ENCODE measurements around the gene MAGEH1.
"Not testable (repeated sequence)": the region's sequence is repeated elsewhere in the genome, so short reads cannot be mapped to it uniquely, and the experiment has no call there.

Gene MAGEH1, protein sequence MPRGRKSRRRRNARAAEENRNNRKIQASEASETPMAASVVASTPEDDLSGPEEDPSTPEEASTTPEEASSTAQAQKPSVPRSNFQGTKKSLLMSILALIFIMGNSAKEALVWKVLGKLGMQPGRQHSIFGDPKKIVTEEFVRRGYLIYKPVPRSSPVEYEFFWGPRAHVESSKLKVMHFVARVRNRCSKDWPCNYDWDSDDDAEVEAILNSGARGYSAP

DNA sequence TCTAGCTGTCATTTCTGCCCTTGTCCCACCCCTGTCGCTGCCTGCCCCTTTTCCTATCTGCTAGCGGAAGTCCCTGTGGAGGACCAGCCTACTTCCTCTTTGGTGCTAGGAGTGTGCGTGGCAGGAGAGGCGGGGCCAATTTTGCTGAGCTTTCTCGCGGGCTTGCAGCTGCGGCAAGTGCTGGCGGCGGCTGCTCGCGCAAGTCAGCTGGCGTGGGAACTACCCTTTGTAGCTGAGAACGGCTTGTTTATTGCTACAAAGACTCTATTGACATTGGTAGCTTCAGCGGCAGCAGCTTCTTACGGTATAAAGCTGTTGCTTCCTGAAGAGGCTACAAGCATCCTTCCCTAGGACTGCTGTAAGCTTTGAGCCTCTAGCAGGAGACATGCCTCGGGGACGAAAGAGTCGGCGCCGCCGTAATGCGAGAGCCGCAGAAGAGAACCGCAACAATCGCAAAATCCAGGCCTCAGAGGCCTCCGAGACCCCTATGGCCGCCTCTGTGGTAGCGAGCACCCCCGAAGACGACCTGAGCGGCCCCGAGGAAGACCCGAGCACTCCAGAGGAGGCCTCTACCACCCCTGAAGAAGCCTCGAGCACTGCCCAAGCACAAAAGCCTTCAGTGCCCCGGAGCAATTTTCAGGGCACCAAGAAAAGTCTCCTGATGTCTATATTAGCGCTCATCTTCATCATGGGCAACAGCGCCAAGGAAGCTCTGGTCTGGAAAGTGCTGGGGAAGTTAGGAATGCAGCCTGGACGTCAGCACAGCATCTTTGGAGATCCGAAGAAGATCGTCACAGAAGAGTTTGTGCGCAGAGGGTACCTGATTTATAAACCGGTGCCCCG lies at the start of gene MAGEH1:
MAGEH1 (plus strand) TSS at position 138 of the 843 bp plus-strand sequence; CDS start at position 386, 248 bp downstream.
- peak; percentile 48 for DNase-seq

- DNase-seq = not testable (repeated sequence)
These were observed 24.8 kb upstream of the MAGEH1 start for GRCh38 chrX:55427079-55427478.

DNA sequence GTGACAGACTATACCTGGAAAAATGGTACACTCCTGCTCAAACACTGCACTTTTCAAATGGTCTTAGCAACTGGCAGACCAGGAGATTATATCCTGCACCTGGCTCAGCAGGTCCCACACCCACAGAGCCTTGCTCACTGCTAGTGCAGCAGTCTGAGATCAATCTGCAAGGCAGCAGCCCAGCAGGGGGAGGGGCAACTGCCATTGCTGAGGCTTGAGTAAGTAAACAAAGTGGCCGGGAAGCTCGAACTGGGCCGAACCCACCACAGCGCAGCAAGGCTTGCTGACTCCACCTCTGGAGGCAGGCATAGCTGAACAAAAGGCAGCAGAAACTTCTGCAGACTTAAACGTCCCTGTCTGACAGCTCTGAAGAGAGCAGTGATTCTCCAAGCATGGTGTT lies 8.5 kb upstream of the MAGEH1 start:
- DNase-seq = not testable (repeated sequence)

DNA sequence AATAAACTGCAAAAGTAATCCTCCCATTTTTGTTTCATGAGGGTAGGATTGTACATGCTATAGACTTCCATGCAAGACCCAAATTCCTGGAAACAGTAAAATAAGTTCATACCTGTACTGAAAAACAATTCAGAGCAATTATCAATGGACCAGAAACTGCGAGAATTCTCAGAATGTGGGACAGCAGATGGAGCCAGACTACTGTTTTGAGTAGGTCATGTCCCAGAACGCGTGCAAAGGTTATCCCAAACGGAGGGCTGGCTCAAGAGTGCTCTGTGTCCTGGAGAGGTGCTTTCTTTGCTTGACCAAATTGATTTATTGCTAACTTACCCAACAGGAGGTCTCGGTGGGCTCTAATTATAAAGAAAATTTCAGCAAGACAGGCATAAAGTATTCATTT lies 1.7 kb upstream of the MAGEH1 start:
- no peak for DNase-seq

GRCh38 chrX:55451141-55451540 lies 786 bp upstream of the MAGEH1 start:
- no peak for DNase-seq

GRCh38 chrX:55451626-55451989 lies 319 bp upstream of the MAGEH1 start:
- DNase-seq = no peak

DNA sequence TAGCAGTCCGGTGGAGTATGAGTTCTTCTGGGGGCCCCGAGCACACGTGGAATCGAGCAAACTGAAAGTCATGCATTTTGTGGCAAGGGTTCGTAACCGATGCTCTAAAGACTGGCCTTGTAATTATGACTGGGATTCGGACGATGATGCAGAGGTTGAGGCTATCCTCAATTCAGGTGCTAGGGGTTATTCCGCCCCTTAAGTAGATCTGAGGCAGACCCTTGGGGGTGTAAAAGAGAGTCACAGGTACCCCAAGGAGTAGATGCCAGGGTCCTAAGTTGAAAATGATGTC lies 852 bp downstream of the MAGEH1 start:
- no peak for DNase-seq

DNA sequence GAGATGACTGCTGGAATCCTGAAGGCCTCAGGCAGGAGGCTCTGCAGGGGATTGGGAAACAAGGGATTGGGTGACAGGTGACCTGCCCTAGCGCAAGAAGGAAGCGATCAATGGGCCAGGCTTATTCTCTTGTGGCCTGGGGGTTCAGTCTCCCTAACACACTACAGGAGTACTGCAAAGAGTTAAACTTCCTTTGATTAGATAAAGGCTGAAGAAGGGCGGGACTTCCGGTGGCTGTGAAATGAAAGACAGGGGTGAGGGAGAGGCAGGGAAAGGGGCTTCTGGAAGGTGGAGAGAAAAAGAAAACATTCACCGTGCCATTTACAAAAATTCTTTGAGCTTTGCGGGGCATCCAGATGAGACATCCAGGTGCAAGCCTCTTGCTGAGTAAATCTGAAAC lies 3.8 kb downstream of the MAGEH1 start:
- not testable (repeated sequence) for DNase-seq

DNA sequence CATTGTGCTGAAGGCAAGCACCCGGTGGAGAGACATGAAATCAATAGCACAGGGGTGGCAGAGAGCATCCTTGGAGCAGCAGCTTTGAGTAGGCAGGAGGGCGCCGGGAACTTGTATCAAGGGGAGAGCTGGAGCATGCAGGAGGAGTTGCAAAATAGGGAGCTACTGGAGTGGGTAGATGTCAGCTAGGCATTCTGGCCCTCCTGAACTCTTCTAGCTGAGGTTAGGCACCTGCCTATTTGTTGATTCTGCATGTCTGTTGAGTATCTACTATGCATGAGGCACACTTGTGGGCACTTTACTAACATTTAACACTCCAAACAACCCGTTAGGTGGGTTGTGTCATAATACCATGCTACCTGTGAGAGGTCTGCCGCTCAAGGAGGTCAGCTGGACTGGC lies 7.5 kb downstream of the MAGEH1 start:
- not testable (repeated sequence) for DNase-seq

DNA sequence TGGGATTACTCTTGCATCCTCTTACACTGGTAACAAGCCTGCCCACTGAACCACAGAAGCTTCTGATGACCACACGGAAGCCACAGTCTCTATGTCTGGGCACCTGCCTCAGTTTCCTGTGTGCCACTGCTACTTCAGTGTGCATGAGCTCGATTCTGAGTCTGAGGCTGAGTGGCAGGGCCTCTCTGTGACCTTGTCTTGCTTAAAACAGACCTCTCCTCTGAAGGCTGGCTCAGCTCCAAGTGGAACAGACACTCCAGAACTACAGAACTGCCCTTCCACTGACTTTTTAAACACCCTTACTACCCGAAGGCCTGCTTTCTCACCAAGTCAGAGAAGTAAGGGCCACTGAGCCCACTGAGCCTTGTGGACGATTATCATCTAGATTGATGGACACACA lies 8.0 kb downstream of the MAGEH1 start:
- not testable (repeated sequence) for DNase-seq

GRCh38 chrX:55464050-55464449 lies 12.1 kb downstream of the MAGEH1 start:
- DNase-seq = not testable (repeated sequence)

DNA sequence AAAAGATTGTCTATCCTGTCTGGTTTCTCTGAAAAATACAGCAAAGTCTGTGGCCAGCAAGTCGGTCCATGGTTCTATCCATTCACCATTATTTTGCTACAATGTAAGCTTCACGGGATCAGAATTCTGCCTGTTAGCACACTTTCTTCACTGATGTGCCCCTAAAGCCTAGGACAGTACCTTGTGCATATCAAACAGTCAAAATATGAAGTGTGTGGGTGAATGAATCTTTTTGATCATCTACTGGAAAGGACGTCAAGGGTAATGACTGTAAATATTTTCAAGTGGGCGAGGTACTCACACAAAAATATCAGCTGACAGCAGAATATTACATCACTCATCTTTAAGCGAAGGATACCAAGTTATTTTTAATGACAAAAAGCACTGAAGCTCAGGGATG lies 13.2 kb downstream of the MAGEH1 start:
- not testable (repeated sequence) for DNase-seq

- DNase-seq = not testable (repeated sequence)
These were observed 13.9 kb downstream of the MAGEH1 start for GRCh38 chrX:55465791-55466190.

DNA sequence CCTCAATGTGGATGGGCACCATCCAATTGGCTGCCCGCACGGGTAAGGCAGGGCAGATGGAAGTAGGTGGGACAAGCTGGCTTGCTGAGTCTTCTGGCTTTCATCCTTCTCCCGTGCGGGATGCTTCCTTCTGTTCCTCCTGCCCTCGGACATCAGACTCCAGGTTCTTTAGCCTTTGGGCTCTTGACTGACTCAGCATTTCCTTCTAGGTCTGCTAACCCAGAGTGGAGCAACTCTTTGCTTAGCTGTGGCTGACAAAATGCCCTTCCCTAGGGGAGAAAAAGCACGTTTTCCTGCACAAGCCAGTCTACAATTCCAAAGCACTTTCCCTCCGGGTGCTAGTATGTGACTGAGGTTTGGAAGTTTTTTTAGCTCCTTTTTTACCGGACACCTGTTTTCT lies 28.0 kb downstream of the MAGEH1 start:
- DNase-seq = not testable (repeated sequence)

DNA sequence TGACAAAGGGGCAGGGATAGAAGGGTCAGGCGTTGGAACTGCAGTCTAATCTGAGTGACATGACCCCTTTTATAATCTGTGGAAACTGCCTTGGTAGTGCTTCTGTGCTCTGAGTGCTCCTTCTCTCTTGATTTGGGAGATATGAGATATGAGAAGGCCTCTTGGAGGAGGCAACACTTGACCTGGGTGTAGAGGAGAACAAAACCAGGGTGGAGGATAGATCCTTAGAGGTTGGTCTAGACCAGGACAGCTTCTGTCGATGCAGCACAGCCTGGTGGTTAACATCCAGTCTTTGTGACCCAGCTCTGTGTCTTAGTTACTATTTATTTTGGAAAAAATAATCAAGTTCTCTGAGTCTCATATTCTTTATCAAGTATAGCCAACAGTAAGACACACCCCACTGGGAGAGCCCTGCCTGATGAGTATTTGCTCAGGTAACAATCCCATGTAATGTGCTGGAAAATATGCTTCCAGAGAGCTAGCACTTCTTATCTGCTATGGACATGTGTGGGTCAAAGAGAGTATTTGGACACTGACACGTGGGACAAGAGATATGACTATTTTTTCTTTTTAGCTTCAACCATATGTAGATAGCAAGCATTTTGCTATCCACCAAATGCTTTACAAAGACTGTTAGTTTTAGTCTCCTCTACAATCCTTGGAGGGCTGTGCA lies 28.6 kb downstream of the MAGEH1 start:
- no peak for DNase-seq

GRCh38 chrX:55484948-55485347 lies 33.0 kb downstream of the MAGEH1 start:
- DNase-seq = no peak

DNA sequence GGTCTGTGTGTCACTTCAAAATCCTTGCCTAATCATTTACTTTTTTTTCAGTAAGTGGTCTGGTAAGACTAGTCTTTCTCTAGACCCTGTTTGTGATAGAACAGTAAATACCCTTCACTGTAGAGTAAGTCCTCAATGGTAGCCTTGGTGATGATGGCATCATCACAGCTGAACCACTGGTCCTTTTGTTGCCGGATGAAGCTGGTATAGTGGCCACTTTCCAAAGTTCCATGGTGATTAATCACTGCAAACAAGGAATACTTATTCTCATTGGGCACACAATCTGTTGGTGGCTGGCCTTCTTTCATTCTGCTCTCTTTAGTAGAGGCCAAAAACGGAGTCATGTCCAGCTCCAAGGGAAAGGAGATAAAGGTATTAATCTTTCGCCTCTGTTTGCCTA lies 34.8 kb downstream of the MAGEH1 start:
- DNase-seq = no peak

GRCh38 chrX:55487143-55487542 lies 35.2 kb downstream of the MAGEH1 start:
- no peak for DNase-seq

DNA sequence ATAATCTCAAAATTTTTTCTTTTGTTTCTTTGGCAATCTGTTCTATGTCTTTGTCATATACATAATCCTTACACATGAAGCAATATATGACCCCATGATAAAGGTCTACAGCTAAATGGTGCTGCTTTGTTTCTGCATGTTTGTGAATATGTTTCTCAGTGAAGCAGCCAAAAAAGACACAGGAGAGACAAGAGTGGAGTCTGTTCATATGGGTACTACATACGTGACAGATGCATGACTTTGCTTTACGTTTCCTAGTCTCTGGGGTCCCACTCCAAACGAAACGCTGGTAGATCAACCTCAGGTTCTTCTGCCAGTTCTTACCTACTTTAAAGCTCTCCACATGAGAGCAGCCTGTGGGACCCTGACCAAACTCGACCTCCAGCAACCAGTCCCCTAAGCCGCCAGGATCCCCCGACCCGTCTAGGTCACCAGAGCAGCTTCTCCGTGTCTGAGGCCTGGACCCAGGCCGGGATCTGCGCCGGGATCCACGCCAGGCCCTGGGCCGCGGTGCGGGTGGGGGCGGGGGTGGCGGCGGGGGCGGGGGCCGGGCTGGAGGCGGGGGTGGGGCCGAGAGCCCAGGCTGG lies 36.2 kb downstream of the MAGEH1 start:
- DNase-seq = no peak

- peak; percentile 21 for DNase-seq
These were observed 36.8 kb downstream of the MAGEH1 start for GRCh38 chrX:55488593-55489313.

DNA sequence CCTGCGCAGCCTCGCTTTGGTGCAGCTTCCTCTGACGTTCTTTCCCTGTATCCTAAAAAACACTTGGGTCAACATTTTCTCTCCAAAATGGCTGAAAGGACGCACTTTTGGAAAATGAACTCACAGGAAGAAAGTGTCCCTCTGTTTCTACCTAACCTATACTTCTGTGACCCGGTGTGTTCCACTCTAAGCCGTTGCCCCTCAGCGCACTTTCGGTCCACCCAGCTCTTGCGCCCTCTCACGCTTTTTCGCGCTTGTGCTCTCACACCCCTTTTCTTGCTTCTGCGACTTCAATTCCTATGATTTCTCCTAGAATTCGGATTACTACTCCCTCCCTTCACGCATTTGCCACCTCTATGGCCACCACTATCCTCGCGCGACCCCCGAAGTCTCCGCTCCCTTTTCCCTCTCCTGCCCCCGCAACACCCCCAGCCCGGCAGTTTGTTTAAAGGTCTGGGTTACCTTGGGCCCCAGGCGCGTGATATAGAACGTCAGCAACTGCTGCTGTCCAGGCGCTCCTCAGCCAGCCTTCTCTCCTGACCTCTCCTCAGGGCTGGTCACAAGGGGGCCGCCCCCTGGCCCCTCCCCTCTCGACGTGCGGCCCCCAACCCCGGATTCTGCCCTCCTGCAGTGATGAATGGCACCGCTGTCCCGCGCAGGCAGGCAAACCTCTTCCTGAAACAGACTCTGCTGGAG lies 37.5 kb downstream of the MAGEH1 start, which contains the start of gene USP51:
USP51 (minus strand) TSS at position 535 of the 696 bp plus-strand sequence. CDS start 909 bp downstream, outside the sequence.
- no peak for DNase-seq

GRCh38 chrX:55490121-55490520 lies 38.2 kb downstream of the MAGEH1 start:
- DNase-seq = no peak

Measured in NCI-H526 treated with DMSO at 0.1 percent for 48 hours (cell line).